GM18499 (cell line): ENCODE measurements around the gene RBM19.
"Not testable (repeated sequence)": the region's sequence is repeated elsewhere in the genome, so short reads cannot be mapped to it uniquely, and the experiment has no call there.

Experiments used
- ATAC-seq: cut with Tn5 transposase; IDR thresholded peaks from one replicate; pipeline ENCODE4 v1.9.1; 2021; ENCODE audit warnings: moderate number of reproducible peaks; ENCODE audit not compliant: insufficient read depth, unreplicated experiment

RBM19 gene

GRCh38 chr12:113965951-113966797 lies at the start of gene RBM19:
RBM19 (minus strand) TSS chr12:113966325; CDS start chr12:113966227, 98 bp downstream.
- ATAC-seq = peak; percentile 76

- ATAC-seq = no peak
Measured at GRCh38 chr12:114015851-114016250, 49.7 kb upstream of the RBM19 start.

- no peak for ATAC-seq
Measured at GRCh38 chr12:114013575-114014345, 47.6 kb upstream of the RBM19 start.

- no peak for ATAC-seq
Measured at GRCh38 chr12:114012744-114013431, 46.8 kb upstream of the RBM19 start.

GRCh38 chr12:114011711-114012110 lies 45.6 kb upstream of the RBM19 start:
- ATAC-seq = no peak

- no peak for ATAC-seq
Measured at GRCh38 chr12:114006482-114007425, 40.6 kb upstream of the RBM19 start.

- no peak for ATAC-seq
Measured at GRCh38 chr12:114004402-114004801, 38.3 kb upstream of the RBM19 start.

- no peak for ATAC-seq
Measured at GRCh38 chr12:114003286-114003685, 37.2 kb upstream of the RBM19 start.

- no peak for ATAC-seq
Measured at GRCh38 chr12:114001511-114002340, 35.6 kb upstream of the RBM19 start.

- ATAC-seq = no peak
Measured at GRCh38 chr12:114000861-114001260, 34.7 kb upstream of the RBM19 start.

- ATAC-seq = not testable (repeated sequence)
Measured at GRCh38 chr12:114000261-114000660, 34.1 kb upstream of the RBM19 start.

GRCh38 chr12:113997365-113997764 lies 31.2 kb upstream of the RBM19 start:
- ATAC-seq = no peak

- ATAC-seq = no peak
Measured at GRCh38 chr12:113996026-113996425, 29.9 kb upstream of the RBM19 start.

- no peak for ATAC-seq
Measured at GRCh38 chr12:113994051-113994450, 27.9 kb upstream of the RBM19 start.

GRCh38 chr12:113992751-113993150 lies 26.6 kb upstream of the RBM19 start:
- not testable (repeated sequence) for ATAC-seq

- ATAC-seq = no peak
Measured at GRCh38 chr12:113991224-113992044, 25.3 kb upstream of the RBM19 start.

GRCh38 chr12:113990250-113991223 lies 24.4 kb upstream of the RBM19 start:
- no peak for ATAC-seq
